Jurkat, Clone E6-1 (cell line): ENCODE results near the gene TFAP2D.

Experiments
- DNase-seq: peaks from one replicate; pipeline ENCODE4 v3.0.0-alpha.2; 2011; ENCODE audit warnings: low read depth, low spot score
- H3K4me3 ChIP-seq: 2 replicates; pipeline ENCODE4 v1.5.1; 2011; ENCODE audit warnings: mild to moderate bottlenecking, low read length, control low read depth, moderate library complexity

TFAP2D gene

DNA sequence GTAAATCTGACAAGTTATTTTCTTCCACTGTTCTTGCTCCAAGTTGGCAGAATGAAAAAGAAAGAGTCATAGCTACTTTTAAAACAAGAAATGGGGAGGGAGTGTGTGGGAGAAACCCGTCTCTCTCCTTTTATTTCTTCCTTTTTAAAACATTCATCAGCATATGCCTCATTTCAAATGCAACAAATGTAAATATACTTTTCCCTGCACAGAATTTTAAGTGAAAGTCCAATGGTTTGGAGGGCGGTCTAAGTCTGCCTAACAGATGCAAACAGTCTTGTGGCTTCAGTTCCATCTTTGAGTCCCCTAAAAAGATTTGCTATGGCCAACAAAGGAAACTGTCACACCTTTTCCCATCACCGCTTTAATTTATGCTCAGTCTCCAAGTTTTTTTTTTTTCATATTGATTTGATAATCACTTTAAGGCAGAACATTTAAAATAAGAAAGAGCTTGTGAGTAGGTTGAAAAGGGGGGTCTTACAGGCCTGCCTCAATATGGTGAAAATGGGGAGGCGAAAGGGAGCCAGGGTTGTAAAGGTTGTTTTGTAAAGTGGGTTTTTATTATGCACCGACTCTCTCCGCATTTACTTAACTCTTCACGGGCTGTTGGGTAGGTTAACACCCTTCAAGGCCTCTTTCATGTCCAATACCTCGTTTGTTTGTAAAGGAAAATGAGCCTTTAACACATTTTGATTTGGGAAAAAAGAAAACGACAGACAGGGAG lies 4.6 kb downstream of the TFAP2D start:
- H3K4me3 ChIP-seq: no peak overlapping the region
- DNase-seq: no peak

DNA sequence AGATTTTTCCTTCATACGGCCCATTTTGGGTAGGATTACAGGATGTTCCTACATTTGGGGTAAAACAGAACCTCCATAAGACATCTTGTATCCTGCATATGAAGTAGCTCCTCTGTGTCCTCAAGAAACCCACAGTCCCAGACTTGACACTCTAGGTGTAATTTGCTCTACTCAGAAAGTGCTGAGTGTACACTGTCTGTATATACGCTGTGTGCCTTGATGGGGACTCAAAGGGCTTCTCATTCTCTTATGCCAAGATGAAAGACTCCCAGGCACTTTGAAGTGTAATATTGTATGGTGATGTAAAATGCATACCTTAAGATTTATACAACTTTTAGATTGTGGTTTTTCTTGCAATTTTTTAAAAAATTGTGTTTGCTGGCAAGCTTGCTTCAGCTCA lies 5.2 kb downstream of the TFAP2D start:
- no peak overlapping the region for H3K4me3 ChIP-seq
- DNase-seq: no peak

DNA sequence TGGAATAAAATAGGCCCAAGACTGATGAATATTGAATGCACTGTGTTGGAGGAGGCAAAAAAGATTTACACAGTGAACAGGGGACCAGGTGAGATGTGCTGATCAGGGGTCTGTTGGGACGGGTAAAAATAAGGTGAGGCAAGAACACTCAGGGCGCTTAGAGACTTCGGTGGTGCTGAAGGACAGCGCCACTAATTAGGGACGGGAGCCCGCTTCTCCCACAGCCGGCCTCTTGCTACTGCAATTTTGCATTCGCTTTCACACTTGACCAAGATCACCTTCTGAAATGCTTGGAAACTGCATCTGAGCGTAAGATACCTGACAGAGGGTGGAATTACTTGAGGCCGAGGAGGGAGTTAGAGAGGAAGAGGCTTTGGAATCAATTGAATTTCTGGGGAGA lies 7.3 kb downstream of the TFAP2D start:
- DNase-seq: no peak
- no peak overlapping the region for H3K4me3 ChIP-seq

DNA sequence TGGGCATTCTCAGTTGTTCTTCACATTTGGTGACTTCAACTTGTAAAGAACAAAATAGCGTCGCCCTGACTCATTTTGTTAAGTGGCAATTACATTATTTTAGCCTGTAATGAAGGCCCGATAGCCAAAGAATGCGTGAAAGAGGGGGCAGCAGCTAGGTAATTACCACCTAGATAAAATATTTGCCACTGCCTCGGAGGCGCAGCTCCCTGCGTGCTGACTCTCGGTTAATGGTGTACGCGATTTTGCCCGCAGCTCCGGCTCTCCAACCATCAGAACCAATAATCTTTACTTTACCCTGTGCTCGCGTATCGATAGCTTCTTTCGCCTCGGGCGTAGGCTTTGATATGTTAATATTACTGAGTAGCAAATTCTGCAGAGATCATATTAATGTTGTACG lies 8.7 kb downstream of the TFAP2D start:
- no peak for DNase-seq
- no peak overlapping the region for H3K4me3 ChIP-seq

DNA sequence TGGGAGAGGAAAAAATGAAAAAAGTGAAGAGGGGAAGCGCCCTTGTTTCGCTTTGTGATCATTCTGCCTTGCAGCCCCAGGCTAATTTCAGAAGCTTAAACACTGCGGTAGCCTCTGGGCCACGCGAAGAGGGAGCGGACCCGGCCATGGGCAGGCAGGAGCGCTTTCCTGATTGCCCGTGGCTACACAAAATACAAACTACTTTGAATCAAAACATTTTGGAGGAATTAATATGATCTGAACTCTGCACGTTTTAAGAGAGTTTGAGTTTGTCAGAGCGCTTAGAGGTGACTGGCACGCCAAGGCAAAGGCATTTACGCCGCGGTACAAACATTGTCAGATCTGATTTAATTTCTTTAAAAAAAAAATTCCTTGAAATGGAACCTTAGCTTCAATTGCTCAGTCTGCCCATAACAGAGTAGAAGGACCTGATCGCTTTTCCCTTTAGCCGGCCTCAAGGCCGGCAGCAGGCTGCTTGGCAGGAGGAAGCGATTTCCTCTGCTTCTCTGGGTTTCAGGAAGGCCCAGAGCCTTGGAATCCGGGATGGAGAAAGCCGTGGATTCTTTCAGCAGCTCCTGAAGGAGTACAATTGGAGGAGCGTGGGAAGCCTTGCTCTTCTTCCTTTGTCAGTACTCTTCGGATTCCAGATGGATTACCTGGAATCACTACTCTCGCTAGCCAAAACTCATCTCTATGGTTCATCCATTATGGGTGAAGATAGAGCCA lies 9.7 kb downstream of the TFAP2D start:
- DNase-seq: no peak
- H3K4me3 ChIP-seq: no peak overlapping the region

DNA sequence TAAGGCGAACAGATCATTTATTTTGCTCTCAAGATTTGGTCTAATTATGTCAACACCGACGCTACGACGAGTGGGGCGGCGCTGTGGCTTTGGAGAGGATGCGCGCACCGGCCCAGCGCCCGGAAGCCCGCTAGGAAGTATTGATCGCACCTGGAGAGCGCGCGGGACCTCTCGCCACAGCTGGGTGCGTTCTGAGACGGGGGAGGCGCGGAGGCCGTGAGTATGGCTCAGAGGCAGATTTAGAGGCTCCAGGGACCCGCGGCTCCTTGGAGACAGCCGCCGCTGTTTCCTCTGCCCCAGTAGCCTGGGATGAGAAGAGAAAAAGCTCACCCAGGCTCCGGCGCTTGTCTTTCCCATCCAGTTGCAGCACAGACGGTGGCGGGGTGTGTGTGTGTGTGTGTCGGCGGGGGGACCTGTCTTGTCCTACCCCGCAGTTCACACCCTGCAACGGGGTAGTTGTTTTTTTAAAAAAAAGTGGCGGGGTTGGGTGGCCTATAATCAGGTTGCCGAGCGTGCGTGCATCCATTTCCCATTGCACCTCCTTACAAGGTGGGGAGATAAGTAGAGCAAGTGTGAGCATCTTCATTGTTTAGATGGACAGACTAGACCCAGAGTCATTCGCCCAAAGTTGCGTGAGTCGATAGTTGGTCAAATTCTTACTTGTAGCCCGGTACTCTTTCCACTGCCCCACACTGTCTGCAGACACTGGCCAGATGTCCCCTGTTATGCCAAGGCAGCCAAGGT lies 11.2 kb downstream of the TFAP2D start:
- peak; percentile 68 for DNase-seq
- peak overlapping the region; percentile 36 for H3K4me3 ChIP-seq

DNA sequence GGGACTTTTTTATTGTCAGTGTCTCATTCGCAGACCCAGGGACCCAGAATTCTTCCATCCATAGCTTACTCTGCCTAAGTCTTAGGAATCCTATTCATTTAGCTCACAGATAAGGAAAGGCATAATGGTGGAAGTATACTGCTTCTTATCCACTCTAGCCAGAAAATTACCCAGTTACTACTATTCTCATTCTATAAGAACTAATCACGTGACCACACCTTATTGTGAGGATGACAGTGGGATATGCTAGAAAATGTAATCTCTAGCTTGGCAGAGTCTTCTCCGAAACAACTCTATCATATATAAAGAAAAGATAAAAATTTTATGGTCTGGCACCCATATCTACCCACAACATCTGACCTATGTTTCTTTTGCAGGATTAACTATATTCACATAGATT lies 21.2 kb downstream of the TFAP2D start:
- DNase-seq: no peak
- H3K4me3 ChIP-seq: no peak overlapping the region

DNA sequence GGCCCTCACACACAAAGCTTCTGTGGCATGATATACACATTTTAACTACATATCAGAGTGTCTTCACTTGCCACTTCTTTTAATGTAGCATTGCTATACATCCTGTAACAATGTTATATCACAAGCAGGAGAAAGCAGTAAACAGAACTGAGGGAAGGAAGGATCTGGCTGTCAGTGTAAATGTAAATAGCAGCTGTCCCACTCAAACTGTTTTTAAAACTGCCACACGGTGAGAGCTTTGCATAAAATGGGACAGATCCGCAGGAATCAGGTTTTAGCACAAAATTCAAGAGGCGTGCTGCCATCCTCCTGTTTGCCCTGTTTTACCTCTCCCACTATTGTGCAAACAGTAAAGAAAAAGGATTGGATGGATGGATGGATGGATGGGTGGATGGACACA lies 28.8 kb downstream of the TFAP2D start:
- H3K4me3 ChIP-seq: no peak overlapping the region

DNA sequence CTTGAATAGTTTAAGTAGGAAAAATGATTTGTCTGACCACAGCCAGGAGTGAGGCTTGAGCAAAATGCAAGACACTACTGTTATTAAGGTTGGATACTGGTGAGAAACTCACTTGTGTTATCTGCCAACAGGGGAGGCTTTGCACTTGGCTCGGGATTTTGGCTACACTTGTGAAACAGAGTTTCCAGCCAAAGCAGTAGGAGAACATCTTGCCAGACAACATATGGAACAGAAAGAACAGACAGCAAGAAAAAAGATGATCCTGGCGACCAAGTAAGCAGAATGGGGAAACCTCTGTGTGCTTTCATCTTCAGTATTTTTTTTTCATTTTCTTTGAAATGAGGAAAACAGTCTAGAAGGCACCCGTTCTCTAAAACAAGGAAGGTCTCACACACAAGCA lies 31.6 kb downstream of the TFAP2D start:
- no peak overlapping the region for H3K4me3 ChIP-seq
- no peak for DNase-seq

More for the DNA sequence above, 28.8 kb downstream of the TFAP2D start:
- DNase-seq: no peak

GRCh38 chr6:50762798-50763197 lies 49.5 kb downstream of the TFAP2D start:
- H3K4me3 ChIP-seq: no peak overlapping the region
- no peak for DNase-seq

- no peak overlapping the region for H3K4me3 ChIP-seq
- DNase-seq: no peak
Observed at GRCh38 chr6:50778696-50779095, 65.4 kb downstream of the TFAP2D start.

DNA sequence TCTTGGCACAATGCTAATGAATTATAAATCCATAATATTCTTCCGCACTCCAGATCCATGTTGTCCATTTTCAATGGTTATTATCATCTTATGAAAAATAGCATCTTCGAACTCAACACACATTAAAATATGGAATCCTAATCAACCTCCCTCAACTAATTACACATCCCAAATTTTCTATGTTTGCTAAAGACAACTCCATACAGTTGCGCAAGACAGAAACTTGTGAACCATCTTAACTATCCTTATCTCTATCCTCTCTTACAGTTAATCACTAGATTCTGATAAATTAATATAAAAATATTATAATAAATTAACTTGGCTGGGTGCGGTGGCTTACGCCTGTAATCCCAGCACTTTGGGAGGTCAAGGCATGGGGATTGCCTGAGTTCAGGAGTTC lies 67.1 kb downstream of the TFAP2D start:
- no peak for DNase-seq

GRCh38 chr6:50785921-50786320 lies 72.6 kb downstream of the TFAP2D start:
- no peak for DNase-seq

More for the DNA sequence above, 67.1 kb downstream of the TFAP2D start:
- H3K4me3 ChIP-seq: no peak overlapping the region

DNA sequence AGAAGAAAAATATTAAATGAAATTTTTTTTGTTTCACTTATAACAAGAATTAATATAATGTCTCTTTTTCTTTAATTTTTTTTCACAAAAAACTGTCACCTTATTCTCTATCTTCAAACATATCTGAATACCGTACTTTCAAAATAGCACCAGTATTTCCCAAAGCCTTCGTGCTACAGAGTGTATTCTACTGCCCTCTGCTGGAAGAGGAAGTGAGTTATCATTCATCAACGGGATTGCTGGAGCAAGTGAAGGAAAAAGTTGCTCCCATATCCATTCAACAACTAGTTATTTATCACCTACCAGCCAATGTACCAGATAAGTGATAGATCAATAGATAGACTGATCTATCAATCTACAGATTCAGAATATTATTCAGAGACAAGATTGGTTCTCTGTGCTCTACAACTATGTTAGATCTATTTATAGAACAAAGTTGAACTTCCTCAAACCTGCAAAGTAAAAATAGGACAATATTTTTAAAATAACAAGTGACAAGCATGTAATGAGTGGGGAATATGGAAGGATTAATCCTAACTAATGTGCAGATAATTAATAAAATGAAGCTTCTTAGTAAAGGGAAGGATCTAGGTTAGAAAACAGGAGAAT lies 78.7 kb downstream of the TFAP2D start:
- peak; percentile 36 for DNase-seq
- H3K4me3 ChIP-seq: no peak overlapping the region

More at GRCh38 chr6:50785921-50786320, 72.6 kb downstream of the TFAP2D start:
- no peak overlapping the region for H3K4me3 ChIP-seq

- DNase-seq: no peak
- H3K4me3 ChIP-seq: no peak overlapping the region
Observed at GRCh38 chr6:50792771-50793170, 79.4 kb downstream of the TFAP2D start.

GRCh38 chr6:50795574-50795973 lies 82.2 kb downstream of the TFAP2D start:
- DNase-seq: no peak
- H3K4me3 ChIP-seq: no peak overlapping the region

DNA sequence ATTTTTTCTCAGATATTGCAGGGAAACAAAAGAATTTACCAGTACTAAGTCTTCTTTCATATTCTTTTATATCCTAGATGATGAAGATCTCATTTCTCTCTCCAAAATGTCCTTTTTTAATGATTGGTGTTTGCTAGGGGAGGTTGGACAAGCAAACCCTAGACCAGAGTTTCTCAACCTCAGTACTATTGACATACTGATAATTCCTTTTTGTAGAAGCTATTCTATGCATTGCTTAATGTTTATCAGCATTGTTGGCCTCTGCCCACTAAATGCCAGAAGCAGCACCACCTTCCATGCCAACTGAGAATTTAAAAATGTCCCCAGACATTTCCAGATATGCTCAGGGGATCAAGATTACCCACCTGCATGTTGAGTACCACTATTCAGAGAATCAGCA lies 91.0 kb downstream of the TFAP2D start:
- DNase-seq: no peak
- no peak overlapping the region for H3K4me3 ChIP-seq

- DNase-seq: no peak
- no peak overlapping the region for H3K4me3 ChIP-seq
Observed at GRCh38 chr6:50807035-50807434, 93.7 kb downstream of the TFAP2D start.

DNA sequence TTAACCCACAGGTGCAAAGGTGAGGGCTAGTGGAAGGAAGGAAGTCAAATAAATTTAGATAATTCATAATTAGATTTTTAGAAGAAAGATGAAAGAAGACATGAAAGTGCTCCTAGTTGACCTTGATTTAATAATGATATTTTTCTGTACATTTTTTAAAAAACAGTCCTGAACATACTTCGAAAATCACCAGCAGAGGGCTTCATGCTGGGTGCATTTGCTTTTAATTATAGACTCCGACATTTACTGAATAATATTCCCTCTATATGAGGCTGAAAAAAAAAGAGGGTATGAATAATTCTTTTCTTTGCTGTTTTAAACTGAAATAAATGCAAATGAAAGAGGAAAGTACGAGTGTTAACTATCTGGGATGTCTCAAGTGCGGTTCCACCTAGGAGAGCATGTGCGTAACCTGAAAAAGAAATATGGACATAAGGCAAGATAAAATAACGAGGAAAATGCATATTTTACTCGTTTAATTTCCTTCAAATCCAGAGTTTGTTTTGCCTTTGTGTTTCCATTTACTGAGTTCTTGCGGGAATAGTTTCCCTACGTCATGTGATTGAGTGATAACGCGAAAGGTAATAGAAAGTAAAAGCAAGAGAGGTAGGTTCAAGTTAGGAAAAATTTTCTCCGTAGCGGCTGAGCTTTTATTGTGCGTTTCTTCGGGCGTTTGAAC lies 102.2 kb downstream of the TFAP2D start:
- peak overlapping the region; percentile 39 for H3K4me3 ChIP-seq

More for the DNA sequence above, 102.2 kb downstream of the TFAP2D start:
- peak; percentile 10 for DNase-seq
